ENCODE measurements around the gene CABCOCO1. TPM values are rescaled to one million over a fixed set of nuclear protein-coding genes. Genes with fewer than 3 reads are reported as not detected.

Gene CABCOCO1
- total and polyA plus RNA-seq, 9 of the 15 experiments (the other 6 are each of a cell fraction or from before 2014, with no cell fraction given), result 0.04 TPM; not detected in 8

GRCh38 chr10:61804414-61804813 lies 141.7 kb downstream of the CABCOCO1 start (continued):
- no peak for TF ChIP-seq POLR2G (IDR thresholded peaks at IDR 0.05; ENCODE audit: low read depth, low read length)
- no peak for TF ChIP-seq ZNF274 (IDR thresholded peaks at IDR 0.05; ENCODE audit: borderline replicate concordance, low read depth, low read length)
- TF ChIP-seq FOXK2 (conservative IDR thresholded peaks at IDR 0.05 in 1 of 2, IDR thresholded peaks at IDR 0.05 in 1 of 2; ENCODE audit: low read depth in 2 of 2), result 0 out of 4 replicates have a peak, but pooled peaks of 1 of the 2 experiments have one; percentile 15
- TF ChIP-seq PHF21A (IDR thresholded peaks at IDR 0.05; ENCODE audit: borderline replicate concordance, low read depth), result peak; percentile 69; the same call in 1 of the 2 replicates
- no peak for TF ChIP-seq MECOM (CRISPR knock-in tag; IDR thresholded peaks at IDR 0.05)
- TF ChIP-seq SOX6 (IDR thresholded peaks at IDR 0.05), result peak; percentile 62
- TF ChIP-seq E2F8 (IDR thresholded peaks at IDR 0.05; ENCODE audit: low read depth, partially characterized antibody), result peak; percentile 32
- TF ChIP-seq KDM1A (IDR thresholded peaks at IDR 0.05), result peak; percentile 95
- TF ChIP-seq ELF1 (tag; IDR thresholded peaks at IDR 0.05), result no peak
- no peak for TF ChIP-seq THRA (IDR thresholded peaks at IDR 0.05)
- no peak for TF ChIP-seq SAP30 (IDR thresholded peaks at IDR 0.05; ENCODE audit: borderline replicate concordance, insufficient read depth, low read depth, low read length, poor library complexity, severe bottlenecking)
- TF ChIP-seq ETV6 (IDR thresholded peaks at IDR 0.05; ENCODE audit: borderline replicate concordance in 1 of 2, low read depth in 2 of 2, low read length in 1 of 2), result no peak
- TF ChIP-seq ETV6 (CRISPR knock-in tag; IDR thresholded peaks at IDR 0.05; ENCODE audit: borderline replicate concordance), result no peak
- TF ChIP-seq HDAC2 (IDR thresholded peaks at IDR 0.05), result peak; percentile 83; the same call in 1 of the 2 replicates
- TF ChIP-seq ZNF316 (IDR thresholded peaks at IDR 0.05), result peak; percentile 99
- no peak for TF ChIP-seq HDAC6 (IDR thresholded peaks at IDR 0.05; ENCODE audit: low read depth, low read length)
- TF ChIP-seq MAFG (tag; conservative IDR thresholded peaks at IDR 0.05), result peak; percentile 99
- TF ChIP-seq TRIM24 (IDR thresholded peaks at IDR 0.05), result 0 out of 4 replicates have a peak, but pooled peaks of 1 of the 2 experiments have one; percentile 28
- TF ChIP-seq POLR2AphosphoS2 (IDR thresholded peaks at IDR 0.05; ENCODE audit: low read length), result no peak
- TF ChIP-seq MYBL2 (IDR thresholded peaks at IDR 0.05; ENCODE audit: low read depth), result 0 out of 2 replicates have a peak, but pooled peaks have one; percentile 31
- TF ChIP-seq MYBL2 (CRISPR knock-in tag; IDR thresholded peaks at IDR 0.05; ENCODE audit: borderline replicate concordance), result no peak
- TF ChIP-seq C11orf30 (IDR thresholded peaks at IDR 0.05; ENCODE audit: low read depth), result peak; percentile 98

All from K562 (cell line).